Raji (cell line): ENCODE results near the gene ITGA8.

Experiments used
- POLR2A ChIP-seq: IDR thresholded peaks from 2 replicates; pipeline ENCODE4 v1.6.1; 2011; ENCODE audit warnings: low read depth, low read length, control low read depth; ENCODE audit not compliant: insufficient read depth

The ITGA8 gene

DNA sequence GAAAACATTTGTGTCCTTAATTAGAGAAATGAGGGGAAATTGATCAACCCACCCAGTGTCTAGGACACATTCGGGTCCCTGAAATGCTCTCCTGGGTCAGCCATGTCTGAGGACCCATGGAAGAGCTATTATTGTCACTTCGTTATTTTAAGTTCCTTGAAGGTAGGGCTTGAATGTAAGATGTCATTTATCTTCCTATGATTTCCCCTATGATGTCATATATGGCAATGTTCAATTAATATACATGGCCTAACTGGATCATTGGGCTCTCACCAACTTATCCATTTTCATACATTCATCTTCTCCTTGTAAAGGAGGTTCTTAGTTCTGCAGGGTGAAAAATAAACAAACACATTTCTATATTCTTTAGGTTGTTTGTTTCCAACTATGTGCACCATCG lies 235.6 kb downstream of the ITGA8 start:
- TF ChIP-seq POLR2A, result no peak

DNA sequence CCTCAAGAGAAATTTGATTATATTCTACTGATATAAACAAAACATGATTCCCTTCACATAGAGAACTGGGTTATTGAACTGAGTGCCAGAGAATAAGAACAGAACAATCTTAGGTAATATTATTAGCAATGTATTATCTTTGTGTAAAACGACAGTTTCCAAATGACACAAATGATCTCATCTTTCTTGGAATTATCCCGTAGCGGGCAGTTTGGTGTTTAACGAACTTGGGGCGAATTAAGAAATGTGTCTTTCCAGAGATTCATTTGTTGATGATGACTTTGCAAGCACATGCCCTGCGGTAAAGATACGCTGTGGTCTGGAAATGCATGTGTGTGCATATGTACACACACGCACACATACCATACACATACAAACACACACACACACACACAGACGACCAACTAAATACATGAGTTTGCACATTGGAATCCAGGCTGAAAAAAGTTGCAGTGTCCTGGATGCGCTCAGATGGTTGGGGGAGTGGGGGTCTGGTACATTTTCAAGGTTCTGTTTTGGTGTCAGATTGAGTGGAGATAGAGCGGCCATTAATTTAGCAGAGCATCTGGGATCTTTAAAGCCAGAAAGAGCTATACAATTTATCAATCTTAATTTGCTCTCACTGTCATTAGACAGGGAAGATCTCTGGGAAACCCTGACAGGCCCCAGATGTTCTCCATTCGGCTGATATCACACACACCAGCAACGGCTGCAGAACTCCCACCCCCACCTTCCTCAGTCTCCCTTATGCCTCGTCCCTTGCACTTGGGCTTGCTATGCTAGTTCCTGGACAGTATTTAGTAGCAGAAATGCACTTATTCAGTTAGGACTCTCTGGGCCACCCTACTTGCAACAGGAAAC lies 236.3 kb downstream of the ITGA8 start:
- no peak for TF ChIP-seq POLR2A

DNA sequence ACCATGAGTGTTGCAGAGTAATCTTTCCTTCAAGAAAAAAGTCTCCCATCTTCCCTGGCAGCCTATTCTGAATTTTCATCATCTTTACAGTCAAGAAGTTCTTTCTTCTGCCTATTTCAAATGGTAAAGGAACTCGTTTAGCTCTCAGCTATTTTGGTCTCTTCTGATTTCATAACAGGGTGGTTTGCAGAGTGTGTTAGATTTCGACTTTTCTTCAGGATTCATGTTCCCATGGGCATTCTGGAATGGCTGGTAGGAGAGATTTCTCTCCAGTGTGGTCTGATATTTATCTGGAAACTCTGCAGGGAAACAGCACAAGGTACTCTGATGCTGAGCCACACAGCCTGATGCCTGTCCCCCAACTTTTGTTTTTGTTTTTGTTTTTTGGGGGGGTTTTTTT lies 237.6 kb downstream of the ITGA8 start:
- no peak for TF ChIP-seq POLR2A

DNA sequence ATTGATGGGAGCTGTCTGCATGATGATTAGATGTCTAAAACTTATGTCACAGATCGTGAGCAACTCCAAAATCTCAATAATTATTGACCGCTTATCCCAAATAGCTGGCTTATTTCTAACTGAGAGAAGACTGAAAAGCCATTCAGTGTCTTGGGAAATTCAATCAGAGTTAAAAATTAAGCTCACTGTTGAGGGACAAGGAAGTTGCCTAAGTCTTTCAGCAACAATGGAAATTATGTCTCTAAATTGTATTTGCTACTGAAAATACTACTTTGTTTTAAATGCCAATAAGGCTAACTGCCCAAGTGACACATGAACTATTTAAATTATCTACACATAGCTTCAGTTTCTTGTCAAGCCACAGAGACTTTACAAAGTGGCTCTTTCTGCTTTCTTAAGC lies 240.8 kb downstream of the ITGA8 start:
- no peak for TF ChIP-seq POLR2A

DNA sequence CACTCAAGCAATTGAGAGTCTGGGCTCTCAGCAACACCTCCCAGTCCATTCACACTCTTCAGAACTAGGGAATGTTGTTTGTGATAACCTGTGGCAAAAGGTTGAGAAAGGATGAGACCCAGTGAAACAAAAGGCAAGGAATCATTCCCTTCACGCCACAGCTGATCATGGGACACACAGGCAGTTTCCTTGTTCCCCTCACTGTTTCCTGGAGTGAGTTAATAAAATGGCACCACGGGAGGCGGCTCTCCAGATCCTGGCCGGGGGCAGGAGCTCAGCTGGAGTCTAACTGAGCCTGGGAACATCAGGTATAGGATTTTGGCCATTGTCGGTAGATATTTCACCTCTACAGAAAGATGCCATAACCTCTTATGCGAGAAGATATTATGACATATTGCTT lies 241.3 kb downstream of the ITGA8 start:
- no peak for TF ChIP-seq POLR2A

DNA sequence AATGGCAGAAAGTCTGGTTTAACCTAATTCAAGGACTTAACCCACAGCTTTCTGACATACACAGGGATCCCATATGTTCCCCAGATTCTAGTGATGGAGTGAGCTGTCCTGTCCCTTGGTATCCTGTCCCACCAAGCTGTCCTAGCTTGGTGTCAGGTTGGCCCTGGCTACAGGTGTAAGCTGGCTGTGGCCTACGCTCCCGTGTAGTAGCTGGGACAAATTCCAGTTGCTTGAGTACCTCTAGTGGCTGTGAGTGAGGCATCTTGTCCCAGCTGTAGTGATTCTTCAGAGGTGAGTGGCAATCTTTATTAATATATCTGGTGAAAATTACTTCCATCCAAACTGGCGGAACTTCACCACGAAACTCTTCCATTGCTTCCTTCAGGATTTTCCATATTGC lies 243.4 kb downstream of the ITGA8 start:
- no peak for TF ChIP-seq POLR2A

DNA sequence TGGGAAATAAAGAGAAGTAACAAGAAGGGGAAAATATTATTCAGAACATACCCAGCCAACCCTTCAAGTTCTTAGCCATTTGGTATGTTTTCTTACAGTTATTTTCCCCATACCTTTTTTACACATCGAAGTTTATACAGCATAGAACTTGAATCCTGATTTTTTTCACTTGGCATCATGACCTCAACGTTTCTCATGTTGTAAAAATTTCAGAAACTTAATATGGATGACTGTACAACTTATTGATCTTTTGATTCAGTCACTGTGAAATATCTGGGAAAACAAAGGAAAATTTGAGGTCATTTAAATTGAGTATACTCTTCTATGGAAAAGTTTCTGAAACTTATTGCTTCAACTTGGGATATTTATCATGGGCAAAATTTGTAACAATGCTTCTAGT lies 245.1 kb downstream of the ITGA8 start:
- TF ChIP-seq POLR2A, result no peak

DNA sequence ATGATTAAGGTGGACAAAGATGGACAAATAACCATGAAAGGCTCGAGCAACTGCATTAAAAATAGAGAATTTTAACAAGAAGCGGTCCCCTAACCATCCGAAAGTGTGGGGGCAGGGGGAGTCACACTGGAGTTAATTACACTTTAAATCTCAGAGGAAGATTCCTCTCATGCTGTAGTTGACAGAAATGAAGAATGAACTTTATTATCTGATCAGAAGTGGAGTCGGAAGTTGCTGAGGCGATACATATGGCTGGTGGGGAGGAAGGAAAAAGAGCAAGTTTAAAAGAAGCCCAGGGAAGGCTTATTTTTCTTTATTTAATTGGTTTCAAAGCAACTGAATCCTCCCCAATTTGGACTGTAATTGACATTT lies 246.3 kb downstream of the ITGA8 start:
- no peak for TF ChIP-seq POLR2A

DNA sequence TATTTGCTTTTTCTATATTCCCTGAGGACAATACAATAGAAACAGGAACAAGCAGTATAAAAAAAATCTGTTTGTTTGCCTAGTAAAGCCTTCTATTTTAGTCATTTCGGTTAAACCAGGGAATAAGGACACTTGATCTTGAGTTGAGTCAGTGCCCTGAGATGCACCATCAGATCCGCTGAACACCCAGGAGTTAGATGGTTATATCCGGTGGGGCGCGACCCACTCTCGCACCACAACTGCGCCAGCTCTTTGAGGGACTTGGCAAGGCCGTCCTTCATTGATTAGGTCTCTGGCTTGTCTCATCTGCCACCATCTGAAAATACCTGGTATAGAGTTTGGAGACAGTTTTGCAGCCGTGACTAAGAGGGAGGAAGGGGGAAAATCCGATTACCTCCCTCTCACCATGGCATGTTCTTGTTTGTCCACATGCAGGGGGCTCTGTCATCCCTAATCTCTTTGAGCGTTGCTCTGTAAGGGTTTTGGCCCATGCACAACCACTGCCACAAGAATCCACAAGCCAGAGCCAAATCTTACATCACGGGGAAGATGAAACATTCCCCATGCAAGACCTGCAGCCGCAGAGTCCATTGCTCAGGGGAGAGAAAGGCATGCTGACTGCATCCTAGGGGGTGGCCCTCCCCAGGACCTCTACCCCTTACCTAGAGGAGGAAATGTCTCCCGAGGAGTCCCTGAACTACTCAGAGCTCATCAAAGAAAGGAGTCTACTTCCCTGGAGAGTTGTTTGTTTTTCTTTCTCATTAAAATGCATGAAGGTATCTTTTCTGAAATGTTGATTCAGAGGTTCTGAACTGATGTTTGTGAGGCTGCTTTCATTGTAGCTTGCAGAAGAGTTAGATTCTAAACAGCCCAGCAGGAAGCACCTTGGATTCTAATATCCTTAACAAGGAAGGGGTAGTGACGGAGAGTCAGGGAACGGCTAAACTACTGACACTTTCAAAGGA lies 247.0 kb downstream of the ITGA8 start:
- TF ChIP-seq POLR2A, result no peak

DNA sequence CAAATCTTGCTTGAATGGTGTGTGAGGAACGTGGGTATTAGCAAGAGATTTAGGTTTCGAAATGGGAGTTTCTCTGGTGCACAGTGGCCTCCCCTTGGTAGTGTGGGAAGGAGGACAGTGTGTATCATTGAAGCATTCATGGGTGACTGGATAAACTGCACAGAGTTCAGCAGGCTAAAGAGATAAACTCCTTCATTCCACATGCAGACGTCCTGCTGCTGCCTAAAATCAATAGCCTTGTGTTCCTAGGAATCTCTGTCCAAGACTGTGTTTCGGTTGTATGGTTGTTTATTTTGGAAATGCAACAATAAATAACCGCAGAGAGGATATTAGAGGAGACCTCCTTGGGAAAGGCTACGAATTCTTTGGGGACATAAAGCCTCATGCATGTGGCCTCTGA lies 247.7 kb downstream of the ITGA8 start:
- no peak for TF ChIP-seq POLR2A

DNA sequence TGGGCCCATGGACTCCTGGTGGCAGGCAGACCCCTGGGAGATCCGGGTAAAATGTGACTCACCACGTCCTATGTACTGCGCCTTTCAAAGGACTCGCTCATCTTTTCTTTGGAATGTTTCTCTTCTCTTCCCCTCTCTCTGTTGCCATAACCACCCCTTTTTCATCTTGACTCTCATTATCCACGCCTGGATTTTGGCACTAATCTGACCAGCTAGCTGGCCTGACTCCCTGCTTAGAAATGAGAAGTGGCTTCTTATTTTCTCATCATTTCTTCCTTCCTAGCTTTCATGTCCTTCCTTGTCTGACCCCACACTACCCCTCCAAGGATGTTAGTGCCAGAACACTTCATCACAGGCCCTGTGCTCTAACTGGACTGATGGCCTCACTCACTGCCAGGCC lies 250.6 kb downstream of the ITGA8 start:
- TF ChIP-seq POLR2A, result no peak

DNA sequence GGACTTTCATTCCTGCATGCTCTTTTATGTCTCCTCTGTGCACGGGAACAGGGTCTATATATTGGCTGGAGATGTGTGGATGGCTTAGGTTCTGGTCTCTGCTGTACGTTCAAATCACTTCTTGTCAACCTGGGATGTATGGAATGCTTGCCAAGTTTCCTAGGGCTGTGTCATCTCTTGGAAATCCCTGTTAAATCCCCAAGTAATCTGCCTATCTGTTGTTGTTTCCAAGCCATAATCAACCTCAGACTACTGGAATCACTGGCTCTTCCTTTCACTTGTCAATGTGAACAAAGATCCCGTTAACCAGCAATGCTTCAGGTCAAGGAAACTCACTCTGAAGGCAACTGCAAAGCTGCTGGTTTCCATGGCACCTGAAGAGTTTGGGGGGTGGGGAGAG lies 255.3 kb downstream of the ITGA8 start:
- no peak for TF ChIP-seq POLR2A
